Measurements from ENCODE around the gene CCDC171. TPM values are rescaled to one million over a fixed set of nuclear protein-coding genes. Genes with fewer than 3 reads are reported as not detected.

The CCDC171 gene
- total and polyA plus RNA-seq, 2 experiments from 2014 or later, result 4.4 to 5.1 TPM

DNA sequence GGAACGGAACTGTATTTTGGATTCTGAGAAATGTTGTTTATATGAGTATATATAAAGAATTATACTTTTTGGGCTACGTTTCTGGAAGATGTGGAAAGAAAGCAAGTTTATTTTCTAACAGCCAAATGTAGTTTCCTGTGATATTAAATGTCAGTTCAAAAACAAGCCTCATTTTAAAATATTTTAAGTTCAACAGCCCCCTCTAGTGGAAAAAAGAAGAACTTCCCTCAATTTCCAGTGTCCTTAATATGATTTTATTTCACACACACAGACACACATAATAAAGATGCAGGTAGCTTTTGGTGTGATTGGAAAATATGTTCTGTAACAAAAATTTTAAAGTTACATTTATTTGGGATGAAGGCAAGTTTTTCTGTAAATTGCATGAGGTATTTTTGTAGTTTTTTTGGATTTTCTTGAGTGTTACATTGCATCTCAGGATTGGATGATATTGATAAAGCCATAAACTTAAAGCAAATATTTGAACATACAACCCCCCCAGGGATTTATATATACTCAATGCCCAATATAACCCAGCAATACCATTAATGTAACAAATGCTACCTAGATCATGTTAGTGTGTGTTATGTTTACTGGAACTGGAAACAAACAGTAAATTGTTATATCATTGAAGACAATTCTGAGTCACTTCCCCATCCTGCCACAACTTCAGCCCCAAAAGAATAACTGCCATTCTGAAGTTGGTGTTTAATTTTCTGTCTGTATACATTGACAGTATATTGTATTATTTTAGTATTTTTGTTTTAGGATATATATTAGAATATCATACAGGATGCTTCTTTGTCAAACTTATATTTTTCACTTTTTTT is 54.0 kb downstream of the CCDC171 start (continued):
- TF ChIP-seq, protein P1, sequence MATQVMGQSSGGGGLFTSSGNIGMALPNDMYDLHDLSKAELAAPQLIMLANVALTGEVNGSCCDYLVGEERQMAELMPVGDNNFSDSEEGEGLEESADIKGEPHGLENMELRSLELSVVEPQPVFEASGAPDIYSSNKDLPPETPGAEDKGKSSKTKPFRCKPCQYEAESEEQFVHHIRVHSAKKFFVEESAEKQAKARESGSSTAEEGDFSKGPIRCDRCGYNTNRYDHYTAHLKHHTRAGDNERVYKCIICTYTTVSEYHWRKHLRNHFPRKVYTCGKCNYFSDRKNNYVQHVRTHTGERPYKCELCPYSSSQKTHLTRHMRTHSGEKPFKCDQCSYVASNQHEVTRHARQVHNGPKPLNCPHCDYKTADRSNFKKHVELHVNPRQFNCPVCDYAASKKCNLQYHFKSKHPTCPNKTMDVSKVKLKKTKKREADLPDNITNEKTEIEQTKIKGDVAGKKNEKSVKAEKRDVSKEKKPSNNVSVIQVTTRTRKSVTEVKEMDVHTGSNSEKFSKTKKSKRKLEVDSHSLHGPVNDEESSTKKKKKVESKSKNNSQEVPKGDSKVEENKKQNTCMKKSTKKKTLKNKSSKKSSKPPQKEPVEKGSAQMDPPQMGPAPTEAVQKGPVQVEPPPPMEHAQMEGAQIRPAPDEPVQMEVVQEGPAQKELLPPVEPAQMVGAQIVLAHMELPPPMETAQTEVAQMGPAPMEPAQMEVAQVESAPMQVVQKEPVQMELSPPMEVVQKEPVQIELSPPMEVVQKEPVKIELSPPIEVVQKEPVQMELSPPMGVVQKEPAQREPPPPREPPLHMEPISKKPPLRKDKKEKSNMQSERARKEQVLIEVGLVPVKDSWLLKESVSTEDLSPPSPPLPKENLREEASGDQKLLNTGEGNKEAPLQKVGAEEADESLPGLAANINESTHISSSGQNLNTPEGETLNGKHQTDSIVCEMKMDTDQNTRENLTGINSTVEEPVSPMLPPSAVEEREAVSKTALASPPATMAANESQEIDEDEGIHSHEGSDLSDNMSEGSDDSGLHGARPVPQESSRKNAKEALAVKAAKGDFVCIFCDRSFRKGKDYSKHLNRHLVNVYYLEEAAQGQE (IDR thresholded peaks at IDR 0.05; ENCODE audit: unreplicated experiment), result no peak

DNA sequence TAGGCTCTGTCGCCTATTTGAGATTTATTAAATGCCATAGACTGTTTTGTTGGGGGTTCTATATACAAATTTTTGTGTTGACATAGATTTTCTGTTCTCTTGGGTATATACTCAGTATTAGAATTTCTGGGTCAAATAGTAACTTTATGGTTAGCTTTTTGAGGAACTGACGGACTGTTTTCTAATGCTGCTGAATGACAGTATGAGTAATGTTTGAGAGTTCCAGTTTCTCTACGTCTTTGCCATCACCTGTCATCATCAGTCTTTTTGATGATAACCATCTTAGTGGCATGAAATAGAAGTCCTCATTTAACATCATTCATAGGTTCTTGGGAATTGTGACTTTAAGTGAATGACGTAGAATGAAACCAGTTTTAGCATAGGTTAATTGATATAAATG is 60.1 kb downstream of the CCDC171 start:
- Histone ChIP-seq H3K4me1 (ENCODE audit: insufficient read depth) (no peaks in the 10 kb centered on the region), H3K4me2 (no peak overlapping the region), H3K9me2 (ENCODE audit: insufficient read depth) (no peaks in the 10 kb centered on the region), H3K36me3 (ENCODE audit: insufficient read depth) (no peaks in the 10 kb centered on the region), H2AFZ (no peak overlapping the region), H3K4me3 (no peak overlapping the region), H4K20me1 (replicated peaks; ENCODE audit: insufficient read depth) (no peaks in the 10 kb centered on the region), H3K79me2 (replicated peaks; ENCODE audit: insufficient read depth) (no peaks in the 10 kb centered on the region), H3K27me3 (ENCODE audit: insufficient read depth) (no peaks in the 10 kb centered on the region), H3K27ac (ENCODE audit: low read depth) (no peak overlapping the region), H3F3A (replicated peaks; ENCODE audit: low read depth) (no peaks in the 10 kb centered on the region)
- H3K4me3 Mint-ChIP-seq, result no peak overlapping the region
- no peaks in the 10 kb centered on the region for H3K27me3 Mint-ChIP-seq (ENCODE audit: insufficient read depth, low read depth, poor library complexity)
- H3K9me3 Mint-ChIP-seq, result peaks cover 4% of the 10 kb centered on the region; the same call in 1 of the 3 replicates
- no peak for DNase-seq (ENCODE audit: low spot score)
- ATAC-seq, result no peak
- H3K36me3 Mint-ChIP-seq (ENCODE audit: low read depth), result peaks cover 5% of the 10 kb centered on the region; the same call in 2 of the 3 replicates
- no peak overlapping the region for H3K27ac Mint-ChIP-seq
- peaks cover 2% of the 10 kb centered on the region; the same call in 2 of the 3 replicates for H3K4me1 Mint-ChIP-seq
- TF ChIP-seq, protein P2, sequence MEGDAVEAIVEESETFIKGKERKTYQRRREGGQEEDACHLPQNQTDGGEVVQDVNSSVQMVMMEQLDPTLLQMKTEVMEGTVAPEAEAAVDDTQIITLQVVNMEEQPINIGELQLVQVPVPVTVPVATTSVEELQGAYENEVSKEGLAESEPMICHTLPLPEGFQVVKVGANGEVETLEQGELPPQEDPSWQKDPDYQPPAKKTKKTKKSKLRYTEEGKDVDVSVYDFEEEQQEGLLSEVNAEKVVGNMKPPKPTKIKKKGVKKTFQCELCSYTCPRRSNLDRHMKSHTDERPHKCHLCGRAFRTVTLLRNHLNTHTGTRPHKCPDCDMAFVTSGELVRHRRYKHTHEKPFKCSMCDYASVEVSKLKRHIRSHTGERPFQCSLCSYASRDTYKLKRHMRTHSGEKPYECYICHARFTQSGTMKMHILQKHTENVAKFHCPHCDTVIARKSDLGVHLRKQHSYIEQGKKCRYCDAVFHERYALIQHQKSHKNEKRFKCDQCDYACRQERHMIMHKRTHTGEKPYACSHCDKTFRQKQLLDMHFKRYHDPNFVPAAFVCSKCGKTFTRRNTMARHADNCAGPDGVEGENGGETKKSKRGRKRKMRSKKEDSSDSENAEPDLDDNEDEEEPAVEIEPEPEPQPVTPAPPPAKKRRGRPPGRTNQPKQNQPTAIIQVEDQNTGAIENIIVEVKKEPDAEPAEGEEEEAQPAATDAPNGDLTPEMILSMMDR (conservative IDR thresholded peaks at IDR 0.05; ENCODE audit: low read depth in 2 of 2), result no peak
- TF ChIP-seq, protein P1 (IDR thresholded peaks at IDR 0.05; ENCODE audit: unreplicated experiment), result no peak
- no peak for TF ChIP-seq CREB1 (CRISPR knock-in tag; IDR thresholded peaks at IDR 0.05; ENCODE audit: low read depth)
- TF ChIP-seq, protein P3, sequence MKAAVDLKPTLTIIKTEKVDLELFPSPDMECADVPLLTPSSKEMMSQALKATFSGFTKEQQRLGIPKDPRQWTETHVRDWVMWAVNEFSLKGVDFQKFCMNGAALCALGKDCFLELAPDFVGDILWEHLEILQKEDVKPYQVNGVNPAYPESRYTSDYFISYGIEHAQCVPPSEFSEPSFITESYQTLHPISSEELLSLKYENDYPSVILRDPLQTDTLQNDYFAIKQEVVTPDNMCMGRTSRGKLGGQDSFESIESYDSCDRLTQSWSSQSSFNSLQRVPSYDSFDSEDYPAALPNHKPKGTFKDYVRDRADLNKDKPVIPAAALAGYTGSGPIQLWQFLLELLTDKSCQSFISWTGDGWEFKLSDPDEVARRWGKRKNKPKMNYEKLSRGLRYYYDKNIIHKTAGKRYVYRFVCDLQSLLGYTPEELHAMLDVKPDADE (IDR thresholded peaks at IDR 0.05), result no peak
- no peak for TF ChIP-seq POLR2AphosphoS5 (IDR thresholded peaks at IDR 0.05; ENCODE audit: low read depth)
- TF ChIP-seq EZH2 (IDR thresholded peaks at IDR 0.05; ENCODE audit: low read depth, unreplicated experiment), result no peak
- TF ChIP-seq JUNB (IDR thresholded peaks at IDR 0.05; ENCODE audit: unreplicated experiment), result no peak
- no peak for TF ChIP-seq ZNF331 (CRISPR knock-in tag; IDR thresholded peaks at IDR 0.05; ENCODE audit: low read depth)
- no peak for TF ChIP-seq EZH2phosphoT487 (IDR thresholded peaks at IDR 0.05; ENCODE audit: unreplicated experiment)
- TF ChIP-seq NANOG (IDR thresholded peaks at IDR 0.05; ENCODE audit: borderline replicate concordance), result no peak

Data from GM23338 (cell line).